ENCODE results near the gene SYNPO.

Gene SYNPO

GRCh38 chr5:150608991-150609390 is 31.5 kb upstream of the SYNPO start:
- DNase-seq, result no peak

GRCh38 chr5:150609843-150610584 is 30.4 kb upstream of the SYNPO start:
- no peak for DNase-seq

GRCh38 chr5:150611026-150611425 is 29.4 kb upstream of the SYNPO start:
- DNase-seq, result no peak

GRCh38 chr5:150612405-150612804 is 28.1 kb upstream of the SYNPO start:
- DNase-seq, result no peak

GRCh38 chr5:150612905-150613670 is 27.4 kb upstream of the SYNPO start:
- no peak for DNase-seq

GRCh38 chr5:150613991-150614660 is 26.3 kb upstream of the SYNPO start:
- no peak for DNase-seq

GRCh38 chr5:150614661-150615060 is 25.8 kb upstream of the SYNPO start:
- DNase-seq, result no peak

- no peak for DNase-seq
These were observed 25.2 kb upstream of the SYNPO start for GRCh38 chr5:150615141-150615699.

GRCh38 chr5:150616024-150616470 is 24.4 kb upstream of the SYNPO start:
- no peak for DNase-seq

GRCh38 chr5:150616506-150616905 is 24.0 kb upstream of the SYNPO start:
- DNase-seq, result no peak

GRCh38 chr5:150618163-150618562 is 22.3 kb upstream of the SYNPO start:
- DNase-seq, result no peak

- no peak for DNase-seq
These were observed 21.7 kb upstream of the SYNPO start for GRCh38 chr5:150618588-150619281.

GRCh38 chr5:150619359-150620230 is 20.9 kb upstream of the SYNPO start:
- DNase-seq, result no peak

GRCh38 chr5:150621301-150621700 is 19.2 kb upstream of the SYNPO start:
- no peak for DNase-seq

- DNase-seq, result no peak
These were observed 18.3 kb upstream of the SYNPO start for GRCh38 chr5:150622157-150622556.

- no peak for DNase-seq
These were observed 17.1 kb upstream of the SYNPO start for GRCh38 chr5:150623152-150623877.

GRCh38 chr5:150623878-150624216 is 16.6 kb upstream of the SYNPO start:
- DNase-seq, result no peak

GRCh38 chr5:150624334-150625163 is 15.9 kb upstream of the SYNPO start:
- peak; percentile 5 to 55 (median 30) for DNase-seq

GRCh38 chr5:150625164-150625535 is 15.3 kb upstream of the SYNPO start:
- no peak for DNase-seq

Measured in stimulated activated naive CD4-positive, alpha-beta T cell (primary cell).